Colonic mucosa (tissue), 4 donors: Measurements from ENCODE around the gene NPAS4. TPM values are rescaled to one million over a fixed set of nuclear protein-coding genes. Genes with fewer than 3 reads are reported as not detected.
A peak's percentile ranks its signal among the peaks of the same experiment; 100 is the strongest.

Experiments used
- DNase-seq: peaks from one replicate; pipeline ENCODE4 v3.0.0-alpha.2; 2020
- H3K27ac ChIP-seq: fragments of 200-600 bp; one replicate; pipeline ENCODE4 v1.8.0; 2021
- H3K27me3 ChIP-seq: fragments of 200-600 bp; one replicate; pipeline ENCODE4 v1.8.0; 2021
- H3K36me3 ChIP-seq: fragments of 200-600 bp; one replicate; pipeline ENCODE4 v1.8.0; 2021
- H3K4me1 ChIP-seq: fragments of 200-600 bp; one replicate; pipeline ENCODE4 v1.8.0; 2021; ENCODE audit warnings: mild to moderate bottlenecking
- H3K4me3 ChIP-seq: fragments of 200-600 bp; one replicate; pipeline ENCODE4 v1.8.0; 2021
- H3K9ac ChIP-seq, 2 donors: one replicate each; pipeline ENCODE4 v1.7.0; 2013; ENCODE audit warnings: control low read depth in 2 of 2, low read depth in 2 of 2, low read length in 2 of 2
- H3K9me3 ChIP-seq: fragments of 200-600 bp; one replicate; pipeline ENCODE4 v1.8.0; 2021
- intact Hi-C: fragments of 100-400 bp; cut with DNase I; formaldehyde crosslinking; loops from one replicate; pipeline ENCODE4 v1.14.1; 2022
- total RNA-seq, 2 donors: library from RNA; stranded (reverse); fragmentation: NEBNext Ultra II Directional in 1 of 2; extraction: Animal tissue kit (Norgen Biotek cat#: 25700) in 1 of 2; gene quantifications; one replicate each; pipeline ENCODE4 v1.2.1, GENCODE V29; 2021
- TF ChIP-seq, protein P1 (sequence below): fragments of 200-600 bp; IDR thresholded peaks from one replicate; pipeline ENCODE4 v1.8.0; 2022; ENCODE audit warnings: antibody characterized with exemption, mild to moderate bottlenecking
- donor health status: healthy.
- donor health status: DM: no; HTN: no; CAD: no.
- donor health status: DM: no; HTN: no; CAD: no.

The NPAS4 gene
- total RNA-seq, 2 donors from 2014 or later = 0.17 to 0.37 TPM

DNA sequence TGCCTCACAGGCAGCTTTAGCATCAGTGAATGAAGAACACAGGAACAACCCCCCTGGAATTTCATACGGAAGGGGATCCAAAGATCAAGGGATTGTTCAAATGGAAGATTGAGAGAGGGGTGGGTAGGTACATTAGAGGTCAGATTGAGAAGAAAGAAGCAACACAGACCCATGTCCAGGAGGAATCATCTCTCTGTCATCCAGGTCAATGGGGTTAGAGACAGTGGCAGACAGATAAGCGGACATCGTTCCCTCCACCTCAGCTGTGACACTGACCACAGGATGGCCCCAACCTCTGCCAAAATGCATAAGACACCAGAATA lies 1.9 kb upstream of the NPAS4 start:
- TF ChIP-seq, protein P1, sequence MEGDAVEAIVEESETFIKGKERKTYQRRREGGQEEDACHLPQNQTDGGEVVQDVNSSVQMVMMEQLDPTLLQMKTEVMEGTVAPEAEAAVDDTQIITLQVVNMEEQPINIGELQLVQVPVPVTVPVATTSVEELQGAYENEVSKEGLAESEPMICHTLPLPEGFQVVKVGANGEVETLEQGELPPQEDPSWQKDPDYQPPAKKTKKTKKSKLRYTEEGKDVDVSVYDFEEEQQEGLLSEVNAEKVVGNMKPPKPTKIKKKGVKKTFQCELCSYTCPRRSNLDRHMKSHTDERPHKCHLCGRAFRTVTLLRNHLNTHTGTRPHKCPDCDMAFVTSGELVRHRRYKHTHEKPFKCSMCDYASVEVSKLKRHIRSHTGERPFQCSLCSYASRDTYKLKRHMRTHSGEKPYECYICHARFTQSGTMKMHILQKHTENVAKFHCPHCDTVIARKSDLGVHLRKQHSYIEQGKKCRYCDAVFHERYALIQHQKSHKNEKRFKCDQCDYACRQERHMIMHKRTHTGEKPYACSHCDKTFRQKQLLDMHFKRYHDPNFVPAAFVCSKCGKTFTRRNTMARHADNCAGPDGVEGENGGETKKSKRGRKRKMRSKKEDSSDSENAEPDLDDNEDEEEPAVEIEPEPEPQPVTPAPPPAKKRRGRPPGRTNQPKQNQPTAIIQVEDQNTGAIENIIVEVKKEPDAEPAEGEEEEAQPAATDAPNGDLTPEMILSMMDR = no peak
- Histone ChIP-seq H3K9ac (no peak overlapping the region), H3K4me1 (no peaks in the 10 kb centered on the region), H3K4me3 (no peak overlapping the region), H3K27me3 (peaks cover 7% of the 10 kb centered on the region), H3K27ac (no peak overlapping the region), H3K9me3 (no peaks in the 10 kb centered on the region), H3K36me3 (no peaks in the 10 kb centered on the region)
- no peak for DNase-seq
- intact Hi-C loops = no loop called here

DNA sequence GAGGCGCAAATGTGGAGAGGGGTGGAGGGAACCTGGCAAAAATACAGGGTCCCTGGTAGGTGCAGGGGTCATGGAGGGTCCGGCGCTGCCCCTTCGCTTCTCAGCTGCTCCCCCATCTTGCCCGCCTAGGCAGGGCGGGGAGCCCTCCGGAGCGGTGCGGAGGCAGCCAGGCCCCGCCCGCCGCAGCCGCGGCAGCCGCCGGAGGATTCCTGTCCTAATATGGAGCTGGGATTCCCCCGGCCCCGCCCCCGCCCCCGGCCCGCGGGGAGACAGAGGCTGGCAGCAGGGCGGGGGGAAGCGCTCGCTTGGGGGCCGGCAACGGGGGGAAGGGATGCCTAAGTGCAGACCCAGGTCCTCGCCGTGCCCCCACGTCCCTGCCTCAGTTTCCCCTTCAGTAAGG lies 1.0 kb upstream of the NPAS4 start:
- DNase-seq = no peak
- no peak overlapping the region for H3K27ac ChIP-seq
- TF ChIP-seq, protein P1 = no peak
- intact Hi-C loops = no loop called here
- no peaks in the 10 kb centered on the region for H3K4me1 ChIP-seq
- H3K4me3 ChIP-seq = no peak overlapping the region
- no peaks in the 10 kb centered on the region for H3K9me3 ChIP-seq
- peaks cover 7% of the 10 kb centered on the region for H3K27me3 ChIP-seq
- H3K9ac ChIP-seq = no peak overlapping the region
- no peaks in the 10 kb centered on the region for H3K36me3 ChIP-seq

DNA sequence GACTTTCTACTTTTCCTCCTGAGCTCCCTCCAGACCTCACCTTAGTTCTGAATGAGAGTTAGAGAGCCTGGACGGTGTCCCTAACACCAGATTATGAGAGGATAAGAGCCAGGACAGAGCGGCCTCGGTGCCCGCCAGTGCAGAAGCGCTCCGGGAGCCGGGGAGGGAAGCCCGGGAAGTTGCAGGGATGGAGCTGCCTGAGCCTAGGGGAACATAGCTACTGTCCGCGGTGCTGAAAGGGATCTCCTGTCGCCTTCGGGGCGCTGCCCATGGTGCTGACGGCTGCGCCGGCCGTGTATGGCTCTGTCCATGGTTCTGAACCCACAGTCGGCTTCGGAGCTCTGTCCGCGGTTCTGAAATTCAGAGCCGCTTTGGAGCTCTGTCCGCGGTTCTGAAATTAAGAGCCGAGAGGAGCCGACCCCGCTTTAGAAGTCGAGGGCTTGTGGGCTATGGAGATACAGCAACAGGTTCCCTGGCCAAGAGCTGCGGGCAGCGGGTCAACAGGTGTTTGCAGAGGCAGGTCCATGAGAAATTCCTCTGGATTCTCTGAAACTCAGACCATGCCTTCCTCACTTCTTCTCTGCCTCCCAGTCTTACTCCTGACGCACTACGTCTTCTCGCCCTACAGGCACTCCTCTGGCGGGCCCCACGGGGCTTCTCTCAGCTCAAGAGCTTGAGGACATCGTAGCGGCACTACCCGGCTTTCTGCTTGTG lies 814 bp downstream of the NPAS4 start:
- Histone ChIP-seq H3K27ac (no peak overlapping the region), H3K4me1 (no peaks in the 10 kb centered on the region), H3K4me3 (no peak overlapping the region), H3K36me3 (no peaks in the 10 kb centered on the region), H3K9ac (no peak overlapping the region), H3K27me3 (peaks cover 7% of the 10 kb centered on the region), H3K9me3 (no peaks in the 10 kb centered on the region)
- intact Hi-C loops = no loop called here
- peak; percentile 90 for DNase-seq
- TF ChIP-seq, protein P1 = no peak

DNA sequence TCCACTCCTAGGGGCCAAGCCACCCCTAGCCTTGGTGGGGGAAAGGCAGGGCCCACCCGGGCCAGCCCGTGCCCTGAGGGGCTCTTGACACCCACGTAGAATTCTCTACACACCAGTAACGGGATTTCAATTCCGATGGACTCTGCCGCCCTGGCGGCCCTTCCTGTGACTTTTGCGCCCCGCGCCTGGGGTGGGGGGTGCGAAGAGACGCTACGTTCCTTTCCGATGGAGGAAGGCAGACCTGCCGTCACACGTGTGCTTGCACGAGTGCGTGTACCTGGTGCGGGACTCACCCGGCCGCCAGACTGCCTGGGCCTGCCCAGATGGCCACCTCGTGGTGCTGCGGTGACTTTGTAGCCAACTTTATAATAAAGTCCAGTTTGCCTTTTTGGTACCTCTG lies 5.5 kb downstream of the NPAS4 start:
- no peaks in the 10 kb centered on the region for H3K9me3 ChIP-seq

DNA sequence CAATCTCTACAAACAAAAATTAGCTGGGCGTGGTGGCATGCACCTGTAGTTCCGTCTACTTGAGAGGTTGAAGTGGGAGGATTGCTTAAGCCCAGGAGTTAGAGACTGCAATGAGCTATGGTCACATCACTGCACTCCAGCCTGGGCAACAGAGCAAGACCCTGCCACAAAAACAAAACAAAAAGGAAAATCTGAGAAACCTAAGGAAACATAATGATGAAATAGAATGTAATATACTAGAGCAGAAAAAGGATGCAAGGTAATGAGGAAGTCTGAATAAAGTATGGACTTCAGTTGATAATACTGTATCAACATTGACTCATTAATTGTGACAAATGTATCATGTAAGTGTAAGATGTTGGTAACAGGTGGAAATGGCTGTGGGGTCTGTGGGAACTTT lies 8.1 kb downstream of the NPAS4 start:
- Histone ChIP-seq H3K27ac (no peak overlapping the region), H3K9me3 (no peaks in the 10 kb centered on the region), H3K4me1 (no peaks in the 10 kb centered on the region), H3K36me3 (no peaks in the 10 kb centered on the region), H3K27me3 (no peaks in the 10 kb centered on the region), H3K4me3 (no peak overlapping the region), H3K9ac (no peak overlapping the region)
- no peak for DNase-seq
- TF ChIP-seq, protein P1 = no peak
- intact Hi-C loops = no loop called here

More for the DNA sequence above, 5.5 kb downstream of the NPAS4 start:
- H3K4me1 ChIP-seq = no peaks in the 10 kb centered on the region
- no peak overlapping the region for H3K9ac ChIP-seq
- intact Hi-C loops = no loop called here
- no peaks in the 10 kb centered on the region for H3K36me3 ChIP-seq
- TF ChIP-seq, protein P1 = no peak
- no peak for DNase-seq
- no peaks in the 10 kb centered on the region for H3K27me3 ChIP-seq
- no peak overlapping the region for H3K4me3 ChIP-seq
- no peak overlapping the region for H3K27ac ChIP-seq
